ENCODE data around the gene CATSPER1. TPM values are rescaled to one million over a fixed set of nuclear protein-coding genes. Genes with fewer than 3 reads are reported as not detected.

The CATSPER1 gene
- polyA plus RNA-seq, 6 donors from 2014 or later = 0.11 TPM; not detected in 5

DNA sequence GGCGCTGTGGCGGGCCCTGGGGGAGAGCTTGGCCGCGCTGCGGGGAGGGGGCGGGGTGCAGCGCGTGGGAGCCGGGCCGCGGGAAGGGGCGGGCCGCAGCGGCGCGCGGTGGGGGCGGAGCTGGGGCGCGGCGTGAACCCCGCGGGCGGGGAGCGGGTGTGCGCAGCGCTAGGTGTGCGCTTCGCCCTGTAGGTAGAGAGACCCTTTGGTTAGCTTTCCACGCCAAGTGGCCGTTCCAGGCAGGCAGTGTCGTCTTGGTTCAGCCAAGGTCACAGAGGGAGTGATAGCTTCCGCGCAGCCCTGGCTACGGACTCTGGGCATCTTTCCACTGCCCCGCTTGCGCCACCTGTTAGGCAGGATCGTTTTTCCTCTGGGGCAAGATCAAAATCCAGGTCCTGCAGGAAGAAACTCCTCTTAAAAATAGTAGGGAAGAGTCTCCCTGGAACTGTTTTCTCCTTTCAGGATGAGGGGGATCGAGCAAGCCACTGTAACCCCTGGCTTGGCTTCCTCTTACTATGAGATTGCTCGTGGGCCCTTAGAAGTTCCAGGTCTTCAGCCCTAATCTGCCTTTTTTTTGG lies 23.5 kb downstream of the CATSPER1 start:
- Mint-ChIP-seq H3K36me3 (peaks cover 6 to 9% of the 10 kb centered on the region in 2 donors), H3K27ac (peak overlapping the region; percentile 72 to 100 (median 98)), H3K27me3 (no peaks in the 10 kb centered on the region), H3K4me3 (peak overlapping the region; percentile 94 to 100 (median 99)), H3K4me1 (peaks cover 19 to 50% (median 37%) of the 10 kb centered on the region in 3 donors), H3K9me3 (no peaks in the 10 kb centered on the region)
- DNase-seq = no peak
- peak; percentile 70 to 74 for ATAC-seq (ENCODE audit: low read depth in 2 of 2)

DNA sequence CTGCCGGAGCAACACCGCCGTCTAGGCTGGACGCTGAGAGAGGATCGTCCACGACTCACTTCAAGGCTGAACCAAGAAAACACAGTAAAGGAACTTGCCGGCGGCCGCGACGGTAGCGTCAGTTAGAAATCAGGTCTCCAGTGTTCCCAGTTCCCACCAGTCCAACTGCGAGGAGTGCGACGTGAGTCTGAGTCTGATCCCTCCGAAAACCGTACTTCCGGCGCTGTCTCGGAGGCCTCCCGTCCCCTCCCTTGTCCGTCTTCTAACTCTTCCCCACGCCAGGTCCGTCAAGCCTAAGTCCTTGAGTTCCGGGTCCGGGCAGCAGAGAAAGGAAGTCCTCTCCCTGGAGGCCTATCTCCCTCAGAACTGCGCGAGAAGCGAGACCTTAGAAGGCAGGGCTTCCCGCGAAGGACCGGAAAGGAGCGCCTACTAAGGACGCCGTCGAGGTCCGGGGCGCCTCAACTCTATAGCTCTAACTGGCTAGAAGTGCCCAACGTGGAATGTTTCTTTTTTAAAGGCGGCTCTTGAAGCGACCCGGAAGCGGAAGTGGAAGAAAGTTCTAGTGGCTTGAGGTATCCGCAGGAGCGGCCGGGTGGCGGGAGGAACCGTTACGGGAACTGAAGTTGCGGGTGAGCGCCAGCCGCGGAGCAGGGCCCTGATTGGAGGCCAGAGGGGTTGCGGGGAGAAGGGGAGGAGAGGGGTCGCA lies 24.2 kb downstream of the CATSPER1 start, which contains the start of the genes BANF1 and EIF1AD:
Gene BANF1, plus strand, starts transcription at position 562 of the 706 bp plus-strand sequence. CDS start 748 bp downstream, outside the sequence.
Gene EIF1AD, minus strand, starts transcription at position 216 of the 706 bp plus-strand sequence. CDS start 1,768 bp downstream, outside the sequence.
- Mint-ChIP-seq H3K4me3 (peak within 1 kb of the TSS; percentile 94 to 100 (median 99)), H3K27me3 (no peaks in the 10 kb centered on the region), H3K9me3 (no peaks in the 10 kb centered on the region), H3K27ac (peak within 1 kb of the TSS; percentile 97 to 100 (median 99)), H3K36me3 (peaks cover 11 to 16% of the 10 kb centered on the region in 2 donors), H3K4me1 (peaks cover 24 to 50% (median 42%) of the 10 kb centered on the region in 3 donors)
- peak; percentile 94 for DNase-seq
- ATAC-seq (ENCODE audit: low read depth in 2 of 2) = peak; percentile 70 to 76

DNA sequence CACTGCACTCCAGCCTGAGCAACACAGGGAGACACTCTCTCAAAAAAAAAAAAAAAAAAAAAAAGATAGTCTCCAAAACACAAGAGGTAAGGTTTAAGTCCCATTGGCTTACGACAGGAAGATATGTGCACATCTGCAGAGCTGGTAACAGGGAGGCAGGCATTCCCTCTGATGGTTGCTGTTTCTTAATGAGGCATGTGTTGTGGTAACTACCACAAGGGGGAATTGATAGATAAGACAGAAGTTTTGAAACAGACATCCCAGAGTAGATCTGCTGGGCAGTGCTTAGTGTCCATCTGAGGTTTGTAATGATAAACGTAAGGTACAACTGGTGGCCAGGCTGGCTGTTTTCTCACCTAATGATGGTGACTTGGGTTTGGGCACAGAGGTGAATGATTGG lies 29.0 kb downstream of the CATSPER1 start:
- Mint-ChIP-seq H3K9me3 (no peaks in the 10 kb centered on the region), H3K27ac (peak overlapping the region in 4 of 6 donors; percentile 25 to 82 (median 60)), H3K4me1 (peaks cover 24 to 30% (median 30%) of the 10 kb centered on the region in 3 donors), H3K36me3 (peaks cover 17 to 23% of the 10 kb centered on the region in 2 donors), H3K27me3 (no peaks in the 10 kb centered on the region), H3K4me3 (peak overlapping the region in 1 of 8 donors; percentile 94)
- no peak for ATAC-seq (ENCODE audit: low read depth in 2 of 2)
- DNase-seq = no peak

DNA sequence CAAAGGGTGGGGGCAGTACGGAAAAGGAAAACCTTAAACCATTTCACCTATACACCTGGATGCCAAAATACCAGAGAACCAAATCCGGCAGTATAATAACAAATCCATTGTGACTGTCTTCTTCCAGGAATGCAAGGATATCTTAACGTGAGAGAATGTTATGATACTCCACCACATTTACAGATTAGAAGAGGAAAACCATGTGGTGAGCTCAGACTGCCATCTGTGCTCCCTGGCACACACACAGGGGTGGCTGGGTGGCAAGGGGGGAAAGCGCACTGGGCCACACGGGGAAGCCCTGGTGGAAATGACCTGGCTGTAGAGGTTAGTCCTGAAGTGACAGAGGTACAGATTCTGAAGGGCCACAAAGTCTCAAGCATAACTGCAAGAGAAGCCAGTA lies 34.2 kb downstream of the CATSPER1 start:
- no peak overlapping the region for H3K4me3 Mint-ChIP-seq
- H3K27ac Mint-ChIP-seq = peak overlapping the region in 1 of 6 donors; percentile 86
- no peak for DNase-seq
- peaks cover 7 to 17% (median 11%) of the 10 kb centered on the region in 3 donors for H3K4me1 Mint-ChIP-seq
- peaks cover 6 to 7% of the 10 kb centered on the region in 2 donors for H3K36me3 Mint-ChIP-seq
- no peak for ATAC-seq (ENCODE audit: low read depth in 2 of 2)
- H3K27me3 Mint-ChIP-seq = no peaks in the 10 kb centered on the region
- no peaks in the 10 kb centered on the region for H3K9me3 Mint-ChIP-seq

DNA sequence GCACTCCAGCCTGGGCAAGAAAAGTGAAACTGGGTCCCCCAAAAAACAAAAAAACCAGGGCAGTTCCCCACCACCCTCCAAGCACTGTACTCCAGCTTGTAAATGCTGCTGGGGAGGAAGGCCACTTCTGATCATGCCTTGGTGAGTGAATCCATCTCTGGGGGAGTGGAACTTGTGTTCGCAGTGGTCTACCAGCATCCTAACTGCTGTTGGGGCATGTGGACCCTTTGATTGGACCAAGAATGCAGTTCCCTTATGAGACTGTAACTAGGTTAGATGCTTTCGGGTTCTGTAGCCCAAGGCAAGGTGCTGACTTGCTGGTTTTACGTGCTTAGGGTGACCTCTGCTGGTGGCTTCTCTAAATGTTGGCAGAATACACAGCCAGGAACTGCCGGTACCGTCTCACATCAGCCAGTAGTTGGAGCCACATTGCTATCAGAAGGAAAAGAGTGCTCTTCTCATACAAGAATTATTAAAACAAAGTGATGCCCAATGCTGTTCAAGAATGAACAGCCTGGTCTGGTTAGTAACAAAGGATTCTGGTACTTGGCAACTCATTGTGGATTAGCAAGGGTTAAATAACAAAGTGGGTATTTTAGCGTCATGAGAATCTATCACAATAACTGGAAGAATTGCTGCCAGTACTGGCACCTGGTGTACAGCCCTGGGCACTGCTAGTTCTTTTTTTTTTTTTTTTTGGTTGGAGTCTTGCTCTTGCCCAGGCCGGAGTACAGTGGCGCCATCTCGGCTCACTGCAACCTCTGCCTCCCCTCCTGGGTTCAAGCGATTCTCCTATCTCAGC lies 37.3 kb downstream of the CATSPER1 start:
- ATAC-seq (ENCODE audit: low read depth in 2 of 2) = peak; percentile 96
- Mint-ChIP-seq H3K4me1 (peaks cover 7 to 14% (median 11%) of the 10 kb centered on the region in 3 donors), H3K27ac (peak overlapping the region; percentile 59 to 92 (median 86)), H3K9me3 (no peaks in the 10 kb centered on the region), H3K27me3 (no peaks in the 10 kb centered on the region), H3K36me3 (no peaks in the 10 kb centered on the region), H3K4me3 (peak overlapping the region in 1 of 8 donors; percentile 2)
- DNase-seq = peak; percentile 92

DNA sequence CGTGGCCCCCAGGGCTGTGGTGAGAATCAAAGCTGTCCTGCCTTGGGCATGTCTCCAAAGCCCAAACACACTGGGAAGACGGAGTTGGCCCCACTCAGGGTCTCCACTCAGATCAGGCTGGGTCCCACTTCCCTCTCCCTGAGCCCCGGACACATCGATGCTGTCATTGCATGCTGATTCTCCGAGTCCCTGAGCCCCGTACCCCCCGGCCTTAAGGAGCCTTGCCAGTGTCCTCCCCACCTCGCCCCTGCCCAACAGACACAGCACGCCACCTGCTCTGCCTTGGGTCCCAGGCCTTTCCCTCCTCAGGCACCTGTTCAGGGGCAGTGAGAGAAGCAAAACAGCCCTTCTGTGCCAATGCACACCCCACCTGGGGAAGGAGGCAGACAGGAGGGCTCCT lies 38.9 kb downstream of the CATSPER1 start:
- DNase-seq (no peak), ATAC-seq (ENCODE audit: low read depth in 2 of 2) (no peak)
- Mint-ChIP-seq H3K4me1 (peaks cover 7 to 14% (median 11%) of the 10 kb centered on the region in 3 donors), H3K27me3 (no peaks in the 10 kb centered on the region), H3K27ac (peak overlapping the region in 1 of 6 donors; percentile 33), H3K36me3 (no peaks in the 10 kb centered on the region), H3K4me3 (no peak overlapping the region), H3K9me3 (no peaks in the 10 kb centered on the region)

DNA sequence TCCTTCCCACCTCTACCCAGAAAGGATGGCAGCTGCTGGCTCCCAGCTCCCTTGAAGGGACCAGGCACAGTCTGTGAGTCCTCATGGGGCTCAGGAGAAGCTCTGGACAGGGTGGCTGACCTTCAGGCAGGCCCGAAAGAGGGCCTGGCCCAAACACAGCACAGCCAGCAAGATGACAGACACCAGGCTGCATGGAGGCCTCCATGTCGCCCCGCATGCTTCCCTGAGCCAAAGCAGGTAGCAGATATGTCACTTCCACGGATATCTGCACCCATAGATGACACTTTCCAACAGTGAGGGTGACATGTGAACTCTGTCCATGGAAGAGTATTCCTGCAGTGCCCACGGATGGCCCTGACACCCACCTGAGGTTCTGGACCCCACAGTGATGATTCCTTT lies 42.7 kb downstream of the CATSPER1 start:
- Mint-ChIP-seq H3K9me3 (no peaks in the 10 kb centered on the region), H3K4me1 (peaks cover 0 to 4% (median 3%) of the 10 kb centered on the region in 3 donors), H3K4me3 (no peak overlapping the region), H3K27ac (no peak overlapping the region), H3K27me3 (no peaks in the 10 kb centered on the region), H3K36me3 (no peaks in the 10 kb centered on the region)
- DNase-seq (no peak), ATAC-seq (ENCODE audit: low read depth in 2 of 2) (no peak)

DNA sequence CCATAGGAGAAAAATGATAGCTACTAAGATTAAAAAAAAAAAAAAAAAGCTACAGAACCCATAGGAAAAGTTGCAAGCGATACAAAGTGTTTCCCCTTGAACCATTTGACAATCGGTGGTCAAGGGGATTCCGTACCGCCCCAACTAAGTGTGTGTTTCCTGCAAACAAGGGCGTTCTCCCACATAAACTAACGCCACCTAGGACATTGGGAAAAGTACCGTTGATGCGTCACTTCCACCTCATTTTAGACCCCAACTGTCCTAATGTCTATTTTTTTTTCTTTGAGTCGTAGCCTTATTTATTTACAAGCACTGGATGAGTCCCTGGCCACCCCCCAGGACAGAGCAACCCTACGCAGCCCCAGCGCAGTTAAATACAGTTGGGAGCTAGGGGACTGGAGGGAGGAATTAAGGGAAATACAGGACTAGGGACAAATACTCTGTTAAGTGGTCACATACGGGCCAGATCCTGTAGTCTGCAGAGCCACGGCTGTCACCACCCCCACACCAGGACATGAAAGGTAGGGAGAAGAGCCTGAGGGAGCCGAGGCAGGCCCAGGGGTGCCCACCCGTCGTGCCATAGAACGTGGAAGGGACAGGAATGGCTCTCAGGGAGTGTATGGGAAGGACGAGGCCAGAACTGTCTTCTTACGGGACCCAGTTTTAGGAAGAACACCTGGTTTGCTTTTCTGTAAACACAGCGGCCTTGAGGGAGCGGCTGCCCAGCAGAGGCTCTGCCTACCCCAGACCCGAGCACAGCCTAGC lies 43.3 kb downstream of the CATSPER1 start:
- no peak for ATAC-seq (ENCODE audit: low read depth in 2 of 2)
- Mint-ChIP-seq H3K27ac (peak overlapping the region in 1 of 6 donors; percentile 81), H3K4me3 (no peak overlapping the region), H3K9me3 (no peaks in the 10 kb centered on the region), H3K4me1 (peaks cover 0 to 2% (median 2%) of the 10 kb centered on the region in 3 donors), H3K36me3 (no peaks in the 10 kb centered on the region), H3K27me3 (no peaks in the 10 kb centered on the region)
- DNase-seq = no peak

DNA sequence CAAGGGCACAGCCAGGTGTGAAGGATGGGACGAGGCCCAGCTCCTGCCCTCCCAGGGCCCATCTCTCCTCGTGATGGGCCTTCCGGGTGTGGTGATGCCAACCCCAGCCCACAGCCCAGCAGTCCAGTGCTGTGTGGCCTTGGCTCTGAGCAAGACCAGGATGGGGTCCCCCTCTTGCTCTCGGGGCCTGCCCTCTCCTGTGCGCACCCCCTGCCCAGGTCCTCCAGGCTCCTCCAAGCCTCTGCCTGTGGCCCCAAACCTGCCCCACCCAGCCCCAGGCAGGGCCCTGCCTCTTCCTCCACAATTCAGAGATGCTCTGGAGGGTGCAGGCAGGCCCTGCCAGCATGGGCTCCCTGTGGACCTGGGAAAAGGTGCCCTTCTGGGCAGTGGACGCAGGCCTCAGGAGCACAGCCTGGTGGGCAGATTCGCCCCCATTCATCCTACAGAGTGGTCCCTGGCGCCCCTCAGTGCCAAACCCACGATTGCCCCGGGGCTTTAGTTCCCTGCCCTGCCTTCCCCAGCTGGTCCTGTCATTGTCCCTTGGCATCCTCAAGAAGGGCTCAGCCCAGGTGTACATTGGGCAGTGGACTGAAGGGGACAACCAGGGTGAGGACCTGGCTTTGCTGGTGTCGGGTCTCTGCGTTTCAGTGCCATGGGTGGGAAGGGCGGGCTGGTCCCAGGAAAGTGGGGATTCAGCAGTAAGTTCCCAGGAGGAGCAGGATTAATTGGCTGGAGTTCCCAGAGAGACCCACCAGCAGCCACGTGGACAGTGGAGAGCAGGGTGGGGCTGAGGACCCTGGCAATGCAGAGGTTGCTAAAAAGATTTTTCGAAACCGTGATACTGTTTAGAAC lies 44.1 kb downstream of the CATSPER1 start:
- Mint-ChIP-seq H3K4me3 (no peak overlapping the region), H3K27ac (no peak overlapping the region), H3K4me1 (peaks cover 0 to 4% (median 1%) of the 10 kb centered on the region in 3 donors), H3K36me3 (no peaks in the 10 kb centered on the region), H3K9me3 (no peaks in the 10 kb centered on the region), H3K27me3 (no peaks in the 10 kb centered on the region)
- no peak for DNase-seq
- ATAC-seq (ENCODE audit: low read depth in 2 of 2) = no peak

DNA sequence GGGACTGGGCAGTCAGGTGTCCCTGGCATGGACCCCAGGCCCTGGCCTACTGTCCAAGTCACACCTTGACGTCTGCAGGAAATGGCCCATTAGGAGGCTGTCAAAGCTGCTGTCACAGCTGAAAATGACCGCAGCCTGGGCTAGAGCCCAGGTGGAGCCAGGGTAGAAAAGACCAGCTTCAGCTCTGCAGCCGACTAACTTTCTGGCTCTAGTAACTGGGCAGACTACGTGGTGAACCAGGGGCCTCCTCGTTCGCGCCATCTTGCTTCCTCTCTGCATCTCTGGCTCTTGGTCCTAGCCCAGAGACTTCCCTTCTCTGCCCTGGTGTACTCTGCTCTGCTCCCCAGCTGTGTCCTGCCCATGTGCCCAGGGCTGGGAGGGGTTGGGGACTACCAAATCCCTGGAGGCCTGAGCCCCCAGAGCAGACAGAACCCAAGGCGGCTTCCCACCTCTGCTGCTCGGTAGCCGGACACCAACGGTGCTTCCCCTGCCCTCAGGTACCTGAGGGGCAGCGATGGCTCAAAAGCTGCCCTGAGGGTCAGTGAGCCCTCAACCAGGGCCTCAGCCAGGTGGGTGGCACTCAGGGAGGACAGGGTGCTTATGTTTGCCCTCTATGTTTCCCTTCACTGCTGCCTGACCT lies 45.1 kb downstream of the CATSPER1 start:
- H3K9me3 Mint-ChIP-seq = no peaks in the 10 kb centered on the region
- no peak overlapping the region for H3K4me3 Mint-ChIP-seq
- peaks cover 0 to under 1% of the 10 kb centered on the region in 2 donors for H3K36me3 Mint-ChIP-seq
- peak in 1 of 2 donors; percentile 22 for ATAC-seq (ENCODE audit: low read depth in 2 of 2)
- DNase-seq = no peak
- H3K27me3 Mint-ChIP-seq = no peaks in the 10 kb centered on the region
- H3K27ac Mint-ChIP-seq = peak overlapping the region in 1 of 6 donors; percentile 36
- H3K4me1 Mint-ChIP-seq = peaks cover 0 to 7% (median 5%) of the 10 kb centered on the region in 3 donors

DNA sequence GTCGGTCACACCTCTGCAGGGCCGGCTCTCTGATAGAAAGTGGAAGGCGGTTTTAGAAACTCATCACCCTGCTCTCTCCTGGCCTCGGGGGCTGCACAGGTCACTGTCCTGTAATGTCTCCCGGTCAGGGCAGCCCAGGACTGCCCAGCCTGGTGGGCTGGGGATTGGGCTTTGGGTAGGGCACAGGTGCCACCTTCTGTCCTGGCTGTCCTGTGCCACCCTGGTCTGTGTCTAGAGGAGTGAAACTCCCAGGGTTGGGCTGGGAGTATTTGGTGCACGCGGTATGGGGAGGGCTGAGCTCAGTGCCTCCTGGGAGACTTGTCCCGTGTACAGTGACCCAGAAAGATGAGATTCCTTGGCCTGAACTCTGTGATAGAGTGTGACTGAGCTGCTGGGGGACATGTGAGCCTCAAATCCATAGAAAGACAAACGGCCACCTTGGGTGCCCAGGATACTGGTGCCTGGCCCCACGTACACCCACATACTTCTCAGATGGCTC lies 47.0 kb downstream of the CATSPER1 start:
- H3K4me1 Mint-ChIP-seq = peaks cover 0 to 16% (median 13%) of the 10 kb centered on the region in 3 donors
- H3K27me3 Mint-ChIP-seq = no peaks in the 10 kb centered on the region
- ATAC-seq (ENCODE audit: low read depth in 2 of 2) = no peak
- DNase-seq = no peak
- peak overlapping the region in 2 of 6 donors; percentile 23 to 42 for H3K27ac Mint-ChIP-seq
- peaks cover 0 to 11% of the 10 kb centered on the region in 2 donors for H3K36me3 Mint-ChIP-seq
- no peak overlapping the region for H3K4me3 Mint-ChIP-seq
- H3K9me3 Mint-ChIP-seq = no peaks in the 10 kb centered on the region
